H1 (cell line): ENCODE measurements around the gene GJC2. TPM values are rescaled to one million over a fixed set of nuclear protein-coding genes. Genes with fewer than 3 reads are reported as not detected.

ENCODE experiments used
- CTCF ChIA-PET: fragments of 300-600 bp; sonication (Branson Sonifier 250); formaldehyde crosslinking; loops from one replicate; lab custom pipeline; 2021; ENCODE audit not compliant: partially characterized antibody; lab: Charles Lee
- POLR2A ChIA-PET: fragments of 300-600 bp; sonication (Branson Sonifier 250); formaldehyde crosslinking; loops from one replicate; lab custom pipeline; 2021; ENCODE audit warnings: inconsistent platforms; ENCODE audit not compliant: partially characterized antibody; lab: Charles Lee
- DNase-seq, 2 experiments: peaks; one replicate each; pipeline versions ENCODE4 v3.0.0 to v3.0.0-alpha.2; 2010 to 2022; ENCODE audit warnings: low spot score in 2 of 2, low read depth in 1 of 2, mixed read lengths in 1 of 2
- FAIRE-seq: peaks from 2 replicates; lab custom pipeline; 2011; peaks lifted over from hg19 to GRCh38; lab: Jason Lieb, UNC
- H2AFZ ChIP-seq: 2 replicates; pipeline ENCODE4 v1.8.1; 2012; ENCODE audit warnings: low read length, inconsistent platforms
- H2AK5ac ChIP-seq: 2 replicates; pipeline ENCODE4 v1.6.1; 2013; ENCODE audit warnings: low read depth, low read length
- H2BK120ac ChIP-seq: replicated peaks from 2 replicates; pipeline ENCODE3; 2013; ENCODE audit warnings: low read depth, low read length, inconsistent platforms
- H2BK12ac ChIP-seq: 2 replicates; pipeline ENCODE4 v1.6.1; 2013; ENCODE audit warnings: low read depth, low read length
- H2BK15ac ChIP-seq: 2 replicates; pipeline ENCODE4 v1.6.1; 2013; ENCODE audit warnings: low read length
- H2BK20ac ChIP-seq: 2 replicates; pipeline ENCODE4 v1.6.1; 2013; ENCODE audit warnings: low read length
- H2BK5ac ChIP-seq: 2 replicates; pipeline ENCODE4 v1.6.1; 2013; ENCODE audit warnings: low read depth, low read length
- H3K14ac ChIP-seq: 2 replicates; pipeline ENCODE4 v1.6.1; 2013; ENCODE audit warnings: inconsistent platforms; ENCODE audit not compliant: insufficient read length
- H3K18ac ChIP-seq: 2 replicates; pipeline ENCODE4 v1.6.1; 2013; ENCODE audit warnings: low read length; ENCODE audit errors: extremely low read depth
- H3K23ac ChIP-seq: 2 replicates; pipeline ENCODE4 v1.6.1; 2013; ENCODE audit warnings: inconsistent platforms; ENCODE audit not compliant: insufficient read length
- H3K23me2 ChIP-seq: 2 replicates; pipeline ENCODE4 v1.6.1; 2013; ENCODE audit warnings: low read depth, low read length
- H3K27ac ChIP-seq: 2 replicates; pipeline ENCODE4 v1.6.1; 2011; ENCODE audit warnings: low read depth, low read length, inconsistent platforms
- H3K27me3 ChIP-seq, 4 experiments: replicated peaks in 1 of 4; 1 replicate in 1 of 4; 2 replicates in 3 of 4; pipeline versions ENCODE4 v1.6.1 to v1.8.1; 2011 to 2013; ENCODE audit warnings: low read length in 3 of 4, mild to moderate bottlenecking in 3 of 4, inconsistent platforms in 2 of 4, mixed read lengths in 2 of 4, moderate library complexity in 1 of 4; ENCODE audit not compliant: control insufficient read depth in 3 of 4, insufficient read depth in 3 of 4; ENCODE audit errors: extremely low read depth in 1 of 4
- H3K36me3 ChIP-seq, 4 experiments: 2 replicates each; pipeline versions ENCODE4 v1.6.1 to v1.8.1; 2011 to 2013; ENCODE audit warnings: mild to moderate bottlenecking in 4 of 4, low read length in 3 of 4, moderate library complexity in 2 of 4, control low read depth in 1 of 4, inconsistent platforms in 1 of 4; ENCODE audit not compliant: insufficient read depth in 4 of 4, control insufficient read depth in 2 of 4
- H3K4ac ChIP-seq: replicated peaks from 2 replicates; pipeline ENCODE3; 2013; ENCODE audit warnings: low read length, low read depth, mixed read lengths, inconsistent platforms; ENCODE audit not compliant: insufficient read length
- H3K4me1 ChIP-seq, 4 experiments: replicated peaks in 1 of 4; 1 replicate in 1 of 4; 2 replicates in 3 of 4; pipeline versions ENCODE4 v1.6.1 to v1.8.1; 2011 to 2013; ENCODE audit warnings: low read length in 3 of 4, inconsistent platforms in 2 of 4, mixed read lengths in 1 of 4; ENCODE audit not compliant: insufficient read depth in 4 of 4, control insufficient read depth in 3 of 4
- H3K4me2 ChIP-seq, 2 experiments: 2 replicates each; pipeline versions ENCODE4 v1.6.1 to v1.8.1; 2011 to 2013; ENCODE audit warnings: low read depth in 2 of 2, low read length in 2 of 2, control low read depth in 1 of 2, inconsistent platforms in 1 of 2, mild to moderate bottlenecking in 1 of 2; ENCODE audit not compliant: insufficient read depth in 1 of 2
- H3K4me3 ChIP-seq, 4 experiments: fragments of 200-600, 300-600 bp in 1 of 4; sonication (generic), shearing (Covaris generic), sonication (Bioruptor Twin) in 1 of 4; 2 replicates each; pipeline versions ENCODE4 v1.5.1 to v1.8.1; 2011 to 2016; ENCODE audit warnings: low read length in 4 of 4, low read depth in 3 of 4, control low read depth in 2 of 4, inconsistent platforms in 2 of 4, mild to moderate bottlenecking in 2 of 4, mixed read lengths in 1 of 4, moderate library complexity in 1 of 4; ENCODE audit not compliant: insufficient read depth in 2 of 4; ENCODE audit errors: extremely low read depth in 1 of 4
- H3K56ac ChIP-seq: replicated peaks from 2 replicates; pipeline ENCODE3; 2013; ENCODE audit warnings: low read depth, mild to moderate bottlenecking, mixed read lengths, low read length, inconsistent platforms; ENCODE audit not compliant: insufficient read length
- H3K79me1 ChIP-seq: 2 replicates; pipeline ENCODE4 v1.6.1; 2013; ENCODE audit warnings: low read depth, low read length, control low read depth
- H3K79me2 ChIP-seq, 2 experiments: 2 replicates each; pipeline versions ENCODE4 v1.6.1 to v1.8.1; 2012 to 2013; ENCODE audit warnings: low read length in 2 of 2, mild to moderate bottlenecking in 2 of 2, inconsistent platforms in 1 of 2; ENCODE audit not compliant: insufficient read depth in 2 of 2, control insufficient read depth in 1 of 2
- H3K9ac ChIP-seq, 4 experiments: replicated peaks in 1 of 4; 1 replicate in 1 of 4; 2 replicates in 3 of 4; pipeline versions ENCODE4 v1.6.1 to v1.8.1; 2011 to 2013; ENCODE audit warnings: low read depth in 3 of 4, low read length in 3 of 4, control low read depth in 2 of 4, mild to moderate bottlenecking in 2 of 4, moderate library complexity in 2 of 4, inconsistent platforms in 1 of 4; ENCODE audit errors: extremely low read depth in 1 of 4
- H3K9me3 ChIP-seq, 2 experiments: 2 replicates each; pipeline versions ENCODE4 v1.6.1 to v1.8.1; 2012 to 2013; ENCODE audit warnings: mild to moderate bottlenecking in 2 of 2, moderate library complexity in 2 of 2, control low read depth in 1 of 2, inconsistent platforms in 1 of 2, low read depth in 1 of 2, low read length in 1 of 2, mixed read lengths in 1 of 2; ENCODE audit not compliant: insufficient read depth in 2 of 2
- H4K20me1 ChIP-seq, 2 experiments: replicated peaks in 1 of 2; 2 replicates each; pipeline versions ENCODE3 to v1.8.1; 2011 to 2013; ENCODE audit warnings: inconsistent platforms in 2 of 2, low read length in 2 of 2, mild to moderate bottlenecking in 1 of 2; ENCODE audit not compliant: insufficient read depth in 2 of 2, control insufficient read depth in 1 of 2
- H4K5ac ChIP-seq: 2 replicates; pipeline ENCODE4 v1.6.1; 2013; ENCODE audit warnings: low read length, low read depth, mixed read lengths, inconsistent platforms; ENCODE audit not compliant: insufficient read length
- H4K8ac ChIP-seq: 2 replicates; pipeline ENCODE4 v1.8.0; 2013; ENCODE audit warnings: mild to moderate bottlenecking, moderate library complexity, low read length, inconsistent platforms; ENCODE audit not compliant: insufficient read depth; ENCODE audit errors: extremely low read depth
- H4K91ac ChIP-seq: replicated peaks from 2 replicates; pipeline ENCODE3; 2013; ENCODE audit warnings: low read length, mixed read lengths, inconsistent platforms; ENCODE audit not compliant: insufficient read length
- BACH1 ChIP-seq: IDR thresholded peaks from 2 replicates; pipeline ENCODE4 v1.6.1; 2012; ENCODE audit warnings: low read length, improper control_type of control experiment
- EZH2 ChIP-seq: fragments of 200-600 bp; sonication (generic); IDR thresholded peaks from 2 replicates; pipeline ENCODE4 v1.7.1; 2012; ENCODE audit warnings: low read depth, mild to moderate bottlenecking, moderate library complexity, low read length, inconsistent platforms; ENCODE audit not compliant: severe bottlenecking
- HDAC2 ChIP-seq, 2 experiments: fragments of 300-600 bp in 1 of 2; sonication (generic) in 1 of 2; IDR thresholded peaks; 2 replicates each; pipeline ENCODE4 v1.6.1; 2011 to 2012; ENCODE audit warnings: low read depth in 2 of 2, low read length in 2 of 2, mild to moderate bottlenecking in 2 of 2, moderate library complexity in 2 of 2, borderline replicate concordance in 1 of 2, inconsistent platforms in 1 of 2
- MAX ChIP-seq: IDR thresholded peaks from 2 replicates; pipeline ENCODE4 v1.6.1; 2012; ENCODE audit warnings: inconsistent platforms
- RAD21 ChIP-seq, 2 experiments: IDR thresholded peaks in 1 of 2; conservative IDR thresholded peaks in 1 of 2; 2 replicates each; pipeline ENCODE4 v1.6.1; 2011; ENCODE audit warnings: low read depth in 2 of 2, low read length in 2 of 2, improper control_type of control experiment in 1 of 2, inconsistent platforms in 1 of 2, mild to moderate bottlenecking in 1 of 2, moderate library complexity in 1 of 2
- WGBS, 2 experiments: shearing (Covaris generic) in 1 of 2; methylation state at CpG; one replicate each; pipeline versions ENCODE4 v1.1.6 to v1.1.7; 2013 to 2015; ENCODE audit warnings: low lambda C conversion rate in 2 of 2, mixed read lengths in 2 of 2, inconsistent platforms in 1 of 2, low coverage in 1 of 2, missing lambda C conversion rate in 1 of 2; ENCODE audit not compliant: insufficient replicate concordance in 2 of 2, insufficient coverage in 1 of 2, insufficient read length in 1 of 2; ENCODE audit errors: extremely low coverage in 1 of 2, missing lambda C conversion rate in 1 of 2; 5-methylcytosine and 5-hydroxymethylcytosine counted together
- polyA plus RNA-seq, 7 experiments: library from polyadenylated mRNA; depleted of rRNA in 3 of 7; stranded (reverse) in 5 of 7; unstranded in 2 of 7; fragments of >200 nt in 5 of 7; fragments of 200-250 nt in 2 of 7; gene quantifications; 1 replicate in 5 of 7; 2 replicates in 1 of 7; 4 replicates in 1 of 7; pipeline versions ENCODE4 v1.2.1 to v1.2.3, GENCODE V29; 2011 to 2013; ENCODE audit warnings: missing spikeins in 2 of 7, mixed read lengths in 2 of 7
- total RNA-seq: library from RNA; stranded (reverse); fragmentation: NEBNext Ultra II Directional; extraction: Animal tissue kit (Norgen Biotek cat#: 25700); gene quantifications from 2 replicates; pipeline ENCODE4 v1.2.1, GENCODE V29; 2021
- TF ChIP-seq, protein P1 (sequence below), 3 experiments: IDR thresholded peaks; 1 replicate in 2 of 3; 2 replicates in 1 of 3; pipeline versions ENCODE4 v1.5.1 to v1.6.1; 2011; ENCODE audit warnings: low read length in 3 of 3, mild to moderate bottlenecking in 3 of 3, inconsistent platforms in 2 of 3, low read depth in 1 of 3, moderate library complexity in 1 of 3; ENCODE audit not compliant: insufficient read depth in 1 of 3; ENCODE audit errors: control extremely low read depth in 1 of 3

GJC2 gene
- total and polyA plus RNA-seq, 2 of the 8 experiments (the other 6 are each of a cell fraction or from before 2014, with no cell fraction given), result 0.17 to 0.54 TPM

GRCh38 chr1:228101994-228102790, 47.5 kb upstream of the GJC2 start:
- Histone ChIP-seq H3K56ac (no peak overlapping the region), H3K9ac (peak overlapping the region in 2 of 4 experiments; percentile 13 to 33; a peak in 4 of 7 replicates), H3K23ac (no peak overlapping the region), H3K9me3 (no peaks in the 10 kb centered on the region), H3K36me3 (peaks cover 16 to 41% (median 27%) of the 10 kb centered on the region in 4 experiments; a peak in 7 of 8 replicates), H4K5ac (no peak overlapping the region), H2AK5ac (no peak overlapping the region), H4K20me1 (peaks cover 9 to 33% of the 10 kb centered on the region in 2 experiments), H4K8ac (no peak overlapping the region; the same call in 1 of the 2 replicates), H3K79me1 (peaks cover 4% of the 10 kb centered on the region), H2BK20ac (no peak overlapping the region), H3K4me2 (peak overlapping the region; percentile 37 to 83), H2BK120ac (no peak overlapping the region), H3K18ac (no peak overlapping the region), H3K27me3 (no peaks in the 10 kb centered on the region; a peak in 1 of 7 replicates), H2BK15ac (no peak overlapping the region), H2BK5ac (no peak overlapping the region), H3K23me2 (peaks cover 6% of the 10 kb centered on the region; the same call in 1 of the 2 replicates), H3K14ac (no peak overlapping the region), H3K4me3 (peak overlapping the region; percentile 63 to 92 (median 77)), H2AFZ (no peak overlapping the region), H2BK12ac (no peak overlapping the region), H3K27ac (no peak overlapping the region), H3K4me1 (peaks cover 0 to 2% (median 0%) of the 10 kb centered on the region in 4 experiments; a peak in 1 of 7 replicates), H3K79me2 (no peaks in the 10 kb centered on the region; a peak in 1 of 4 replicates), H3K4ac (no peak overlapping the region), H4K91ac (no peak overlapping the region)
- ChIA-PET POLR2A (interaction anchor here (0.9 to 5.6 kb wide), 2 partner anchors 13 to 20 kb away, joined by 6 to 53 read pairs; partner anchors contain the start of gene ARF1), CTCF (interaction anchor here (3.8 kb wide), 1 partner anchor 12 kb away, joined by 13 read pairs; no protein-coding TSS in a partner anchor)
- no peak for FAIRE-seq
- peak in 1 of 2 experiments; percentile 66 for DNase-seq
- WGBS, 2 experiments, result 35% methylated on average over 24 of the region's 73 CpGs; no CpG with 5 or more reads in 1 of the 2 experiments
- TF ChIP-seq RAD21 (IDR thresholded peaks at IDR 0.05 in 1 of 2, conservative IDR thresholded peaks at IDR 0.05 in 1 of 2; ENCODE audit: low read depth in 2 of 2, low read length in 2 of 2) (peak in 1 of 2 experiments; percentile 12; a peak in 1 of 4 replicates), HDAC2 (IDR thresholded peaks at IDR 0.05; ENCODE audit: borderline replicate concordance in 1 of 2, low read depth in 2 of 2, low read length in 2 of 2) (no peak), BACH1 (no peak), EZH2 (no peak), MAX (peak; percentile 42; the same call in 1 of the 2 replicates)
- TF ChIP-seq, protein P1, sequence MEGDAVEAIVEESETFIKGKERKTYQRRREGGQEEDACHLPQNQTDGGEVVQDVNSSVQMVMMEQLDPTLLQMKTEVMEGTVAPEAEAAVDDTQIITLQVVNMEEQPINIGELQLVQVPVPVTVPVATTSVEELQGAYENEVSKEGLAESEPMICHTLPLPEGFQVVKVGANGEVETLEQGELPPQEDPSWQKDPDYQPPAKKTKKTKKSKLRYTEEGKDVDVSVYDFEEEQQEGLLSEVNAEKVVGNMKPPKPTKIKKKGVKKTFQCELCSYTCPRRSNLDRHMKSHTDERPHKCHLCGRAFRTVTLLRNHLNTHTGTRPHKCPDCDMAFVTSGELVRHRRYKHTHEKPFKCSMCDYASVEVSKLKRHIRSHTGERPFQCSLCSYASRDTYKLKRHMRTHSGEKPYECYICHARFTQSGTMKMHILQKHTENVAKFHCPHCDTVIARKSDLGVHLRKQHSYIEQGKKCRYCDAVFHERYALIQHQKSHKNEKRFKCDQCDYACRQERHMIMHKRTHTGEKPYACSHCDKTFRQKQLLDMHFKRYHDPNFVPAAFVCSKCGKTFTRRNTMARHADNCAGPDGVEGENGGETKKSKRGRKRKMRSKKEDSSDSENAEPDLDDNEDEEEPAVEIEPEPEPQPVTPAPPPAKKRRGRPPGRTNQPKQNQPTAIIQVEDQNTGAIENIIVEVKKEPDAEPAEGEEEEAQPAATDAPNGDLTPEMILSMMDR (IDR thresholded peaks at IDR 0.05; ENCODE audit: control extremely low read depth in 1 of 3, insufficient read depth in 1 of 3, low read depth in 1 of 3, low read length in 3 of 3), result peak in 2 of 3 experiments; percentile 29 to 39; a peak in 2 of 4 replicates
